Measurements from ENCODE around the gene BBS12. TPM values are rescaled to one million over a fixed set of nuclear protein-coding genes. Genes with fewer than 3 reads are reported as not detected.

The BBS12 gene
- total and polyA plus RNA-seq, 11 donors, result 1.1 to 11.9 (median 6.8) TPM

- Histone ChIP-seq H3K27me3 (no peaks in the 10 kb centered on the region), H3K9me3 (peaks cover 0 to 3% (median 0%) of the 10 kb centered on the region in 12 donors), H3K36me3 (no peaks in the 10 kb centered on the region), H3K4me1 (peaks cover 0 to 21% (median 8%) of the 10 kb centered on the region in 12 donors), H3K27ac (peak overlapping the region in 11 of 12 donors; percentile 15 to 70 (median 30)), H3K4me3 (peak overlapping the region in 10 of 12 donors; percentile 3 to 37 (median 14))
- WGBS, 4 donors, result 10 to 32% (median 24%) methylated on average over 9 of the region's 9 CpGs
- intact Hi-C loops (cut with DNase I), result no loop called here
- ATAC-seq (peak; percentile 30 to 53 (median 47)), DNase-seq (no peak)
- TF ChIP-seq POLR2A (IDR thresholded peaks at IDR 0.05) (no peak), CTCF (IDR thresholded peaks at IDR 0.05) (no peak)
These were observed 43.9 kb upstream of the BBS12 start for GRCh38 chr4:122688529-122689140.

- intact Hi-C loops (cut with DNase I), result no loop called here
- Histone ChIP-seq H3K4me1 (peaks cover 0 to 21% (median 8%) of the 10 kb centered on the region in 12 donors), H3K27ac (no peak overlapping the region), H3K9me3 (no peaks in the 10 kb centered on the region), H3K36me3 (no peaks in the 10 kb centered on the region), H3K4me3 (no peak overlapping the region), H3K27me3 (no peaks in the 10 kb centered on the region)
- TF ChIP-seq POLR2A (IDR thresholded peaks at IDR 0.05), result no peak
- no peak for TF ChIP-seq CTCF (IDR thresholded peaks at IDR 0.05)
- DNase-seq, result no peak
- ATAC-seq, result no peak
These were observed 42.5 kb upstream of the BBS12 start for GRCh38 chr4:122689972-122690371.

- TF ChIP-seq POLR2A (IDR thresholded peaks at IDR 0.05) (no peak), CTCF (IDR thresholded peaks at IDR 0.05) (no peak)
- Histone ChIP-seq H3K4me3 (no peak overlapping the region), H3K27ac (no peak overlapping the region), H3K4me1 (peaks cover 0 to 21% (median 8%) of the 10 kb centered on the region in 12 donors), H3K36me3 (no peaks in the 10 kb centered on the region), H3K27me3 (no peaks in the 10 kb centered on the region), H3K9me3 (no peaks in the 10 kb centered on the region)
- intact Hi-C loops (cut with DNase I), result no loop called here
- DNase-seq, result no peak
- ATAC-seq, result no peak
- 56 to 78% (median 63%) methylated on average over 4 of the region's 4 CpGs for WGBS, 4 donors
These were observed 40.5 kb upstream of the BBS12 start for GRCh38 chr4:122691988-122692387.

GRCh38 chr4:122692641-122693520 is 39.6 kb upstream of the BBS12 start:
- WGBS, 4 donors, result 49 to 65% (median 56%) methylated on average over 3 of the region's 3 CpGs
- H3K27me3 ChIP-seq, result no peaks in the 10 kb centered on the region
- H3K36me3 ChIP-seq, result no peaks in the 10 kb centered on the region
- H3K4me1 ChIP-seq, result peaks cover 0 to 15% (median 7%) of the 10 kb centered on the region in 12 donors
- no peak overlapping the region for H3K27ac ChIP-seq
- no peak overlapping the region for H3K4me3 ChIP-seq
- ATAC-seq (no peak), DNase-seq (no peak)
- H3K9me3 ChIP-seq, result no peaks in the 10 kb centered on the region
- intact Hi-C loops (cut with DNase I), result no loop called here
- no peak for TF ChIP-seq CTCF (IDR thresholded peaks at IDR 0.05)
- no peak for TF ChIP-seq POLR2A (IDR thresholded peaks at IDR 0.05)

Measured in heart left ventricle (tissue), 16 donors.